Measurements from ENCODE around the gene VSTM5. TPM values are rescaled to one million over a fixed set of nuclear protein-coding genes. Genes with fewer than 3 reads are reported as not detected.
"Not testable (repeated sequence)": the region's sequence is repeated elsewhere in the genome, so short reads cannot be mapped to it uniquely, and the experiment has no call there.

The VSTM5 gene
- polyA plus RNA-seq, 1 experiment, result 0.63 TPM

- POLR2A ChIA-PET, result interaction anchor here (0.6 kb wide), 1 partner anchor 29 kb away, joined by 8 read pairs; no protein-coding TSS in a partner anchor
Observed at GRCh38 chr11:93875637-93876036, 25.2 kb upstream of the VSTM5 start.

GRCh38 chr11:93871526-93871925 is 21.1 kb upstream of the VSTM5 start:
- no peak for DNase-seq (ENCODE audit: low read depth)
- TF ChIP-seq CTCF (IDR thresholded peaks at IDR 0.05; ENCODE audit: insufficient read depth, low read depth, low read length), result no peak
- H3K27me3 ChIP-seq (ENCODE audit: control insufficient read depth, insufficient read depth, low read length), result no peaks in the 10 kb centered on the region; the same call in 1 of the 2 replicates
- ChIA-PET CTCF (interaction anchor here (1.6 to 1.7 kb wide), 2 partner anchors 11 to 25 kb away, joined by 4 to 5 read pairs; no protein-coding TSS in a partner anchor), POLR2A (no interaction called here)
- H3K4me3 ChIP-seq (ENCODE audit: low read depth, low read length), result no peak overlapping the region
- no peaks in the 10 kb centered on the region for H3K36me3 ChIP-seq (ENCODE audit: control insufficient read depth, insufficient read depth, low read length)

More at GRCh38 chr11:93875637-93876036, 25.2 kb upstream of the VSTM5 start:
- no peaks in the 10 kb centered on the region for H3K36me3 ChIP-seq (ENCODE audit: control insufficient read depth, insufficient read depth, low read length)
- no peak overlapping the region for H3K4me3 ChIP-seq (ENCODE audit: low read depth, low read length)
- TF ChIP-seq CTCF (IDR thresholded peaks at IDR 0.05; ENCODE audit: insufficient read depth, low read depth, low read length), result no peak
- CTCF ChIA-PET, result interaction anchor here (0.7 to 4.7 kb wide), 2 partner anchors 11 to 20 kb away, joined by 4 to 23 read pairs; no protein-coding TSS in a partner anchor
- H3K27me3 ChIP-seq (ENCODE audit: control insufficient read depth, insufficient read depth, low read length), result no peaks in the 10 kb centered on the region; the same call in 1 of the 2 replicates
- no peak for DNase-seq (ENCODE audit: low read depth)

GRCh38 chr11:93870616-93871015 is 20.2 kb upstream of the VSTM5 start:
- TF ChIP-seq CTCF (IDR thresholded peaks at IDR 0.05; ENCODE audit: insufficient read depth, low read depth, low read length), result no peak
- H3K36me3 ChIP-seq (ENCODE audit: control insufficient read depth, insufficient read depth, low read length), result no peaks in the 10 kb centered on the region
- POLR2A ChIA-PET, result no interaction called here
- no peaks in the 10 kb centered on the region; the same call in 1 of the 2 replicates for H3K27me3 ChIP-seq (ENCODE audit: control insufficient read depth, insufficient read depth, low read length)
- CTCF ChIA-PET, result interaction anchor here (1.7 kb wide), 1 partner anchor 12 kb away, joined by 4 read pairs; no protein-coding TSS in a partner anchor
- no peak overlapping the region for H3K4me3 ChIP-seq (ENCODE audit: low read depth, low read length)
- no peak for DNase-seq (ENCODE audit: low read depth)

- no peak overlapping the region for H3K4me3 ChIP-seq (ENCODE audit: low read depth, low read length)
- ChIA-PET POLR2A (no interaction called here), CTCF (no interaction called here)
- no peak for DNase-seq (ENCODE audit: low read depth)
- TF ChIP-seq CTCF (IDR thresholded peaks at IDR 0.05; ENCODE audit: insufficient read depth, low read depth, low read length), result no peak
- no peaks in the 10 kb centered on the region for H3K36me3 ChIP-seq (ENCODE audit: control insufficient read depth, insufficient read depth, low read length)
- H3K27me3 ChIP-seq (ENCODE audit: control insufficient read depth, insufficient read depth, low read length), result no peaks in the 10 kb centered on the region; the same call in 1 of the 2 replicates
Observed at GRCh38 chr11:93869830-93870229, 19.4 kb upstream of the VSTM5 start.

- CTCF ChIA-PET, result not testable (repeated sequence)
Observed at GRCh38 chr11:93868404-93868803, 18.0 kb upstream of the VSTM5 start.

More at GRCh38 chr11:93868404-93868803, 18.0 kb upstream of the VSTM5 start:
- POLR2A ChIA-PET; DNase-seq (ENCODE audit: low read depth); H3K4me3 ChIP-seq (ENCODE audit: low read depth, low read length); H3K27me3 ChIP-seq (ENCODE audit: control insufficient read depth, insufficient read depth, low read length); H3K36me3 ChIP-seq (ENCODE audit: control insufficient read depth, insufficient read depth, low read length): not testable (repeated sequence)
- TF ChIP-seq CTCF (IDR thresholded peaks at IDR 0.05; ENCODE audit: insufficient read depth, low read depth, low read length), result peak; percentile 18; the same call in 1 of the 2 replicates
